SK-N-SH (cell line): Measurements from ENCODE around the gene TMPRSS9. TPM values are rescaled to one million over a fixed set of nuclear protein-coding genes. Genes with fewer than 3 reads are reported as not detected.
A peak's percentile ranks its signal among the peaks of the same experiment; 100 is the strongest.

Experiments used
- CTCF ChIA-PET: fragments of 300-600, 350-600 bp; formaldehyde crosslinking; extraction: SDS; loops from one replicate; lab custom pipeline; 2021; lab: Yijun Ruan, JAX
- POLR2A ChIA-PET: fragments of 350-600 bp; sonication (Branson Sonifier 250); formaldehyde crosslinking; extraction: SDS; loops from one replicate; lab custom pipeline; 2020; ENCODE audit warnings: antibody characterized with exemption, inconsistent platforms; lab: Yijun Ruan, JAX
- DNase-seq: peaks from one replicate; pipeline ENCODE4 v3.0.0; 2012
- H2AFZ ChIP-seq: fragments of 200-600 bp; sonication (generic); 2 replicates; pipeline ENCODE4 v1.8.1; 2016; ENCODE audit warnings: antibody characterized with exemption, mild to moderate bottlenecking, low read depth
- H3F3A ChIP-seq: fragments of 200-600 bp; sonication (generic); replicated peaks from 2 replicates; pipeline ENCODE3; 2016; ENCODE audit warnings: antibody characterized with exemption, mild to moderate bottlenecking; ENCODE audit not compliant: insufficient read depth
- H3K27ac ChIP-seq, 2 experiments: fragments of 200-500 bp in 1 of 2; fragments of 200-600 bp in 1 of 2; sonication (Bioruptor generic) in 1 of 2; sonication (generic), shearing (Covaris generic) in 1 of 2; 2 replicates each; pipeline versions ENCODE4 v1.5.1 to v1.6.1; 2014 to 2016; ENCODE audit warnings: low read depth in 2 of 2, inconsistent platforms in 1 of 2, low read length in 1 of 2, mild to moderate bottlenecking in 1 of 2, mixed read lengths in 1 of 2
- H3K27me3 ChIP-seq: fragments of 200-600 bp; sonication (generic), shearing (Covaris generic); 2 replicates; pipeline ENCODE4 v1.6.1; 2016; ENCODE audit warnings: mixed run types; ENCODE audit not compliant: insufficient read depth
- H3K36me3 ChIP-seq, 2 experiments: fragments of 200-500 bp in 1 of 2; fragments of 200-600 bp in 1 of 2; sonication (Bioruptor generic) in 1 of 2; sonication (generic) in 1 of 2; replicated peaks in 1 of 2; 2 replicates each; pipeline versions ENCODE3 to v1.5.1; 2014 to 2016; ENCODE audit warnings: low read length in 1 of 2, mild to moderate bottlenecking in 1 of 2; ENCODE audit not compliant: insufficient read depth in 2 of 2, control insufficient read depth in 1 of 2
- H3K4me1 ChIP-seq, 2 experiments: fragments of 200-500 bp in 1 of 2; fragments of 200-600 bp in 1 of 2; sonication (Bioruptor generic) in 1 of 2; sonication (generic), shearing (Covaris generic) in 1 of 2; 2 replicates each; pipeline versions ENCODE4 v1.5.1 to v1.6.1; 2014 to 2016; ENCODE audit warnings: low read depth in 1 of 2, low read length in 1 of 2, mixed run types in 1 of 2; ENCODE audit not compliant: insufficient read depth in 2 of 2, control insufficient read depth in 1 of 2
- H3K4me2 ChIP-seq: fragments of 200-600 bp; sonication (generic), shearing (Covaris generic); 2 replicates; pipeline ENCODE4 v1.6.1; 2017; ENCODE audit warnings: mixed run types
- H3K4me3 ChIP-seq, 2 experiments: fragments of 200-500 bp in 1 of 2; fragments of 200-600 bp in 1 of 2; sonication (Bioruptor generic) in 1 of 2; sonication (generic), shearing (Covaris generic) in 1 of 2; 2 replicates each; pipeline versions ENCODE4 v1.5.1 to v1.8.1; 2014 to 2016; ENCODE audit warnings: low read depth in 2 of 2, inconsistent platforms in 1 of 2, low read length in 1 of 2, mild to moderate bottlenecking in 1 of 2, mixed read lengths in 1 of 2, moderate library complexity in 1 of 2
- H3K79me2 ChIP-seq: fragments of 200-600 bp; sonication (generic); 2 replicates; pipeline ENCODE4 v1.8.1; 2017; ENCODE audit warnings: mild to moderate bottlenecking; ENCODE audit not compliant: insufficient read depth
- H3K9ac ChIP-seq: fragments of 200-600 bp; sonication (generic); 2 replicates; pipeline ENCODE4 v1.6.1; 2017; ENCODE audit warnings: mixed run types
- H3K9me2 ChIP-seq: fragments of 200-600 bp; sonication (generic); 2 replicates; pipeline ENCODE4 v1.6.1; 2017; ENCODE audit warnings: mixed run types
- H3K9me3 ChIP-seq: fragments of 200-600 bp; sonication (generic); 2 replicates; pipeline ENCODE4 v1.6.1; 2017; ENCODE audit warnings: mixed run types, mild to moderate bottlenecking, moderate library complexity
- H4K20me1 ChIP-seq: fragments of 200-600 bp; sonication (generic); 2 replicates; pipeline ENCODE4 v1.6.1; 2017; ENCODE audit warnings: mild to moderate bottlenecking, mixed run types; ENCODE audit not compliant: insufficient read depth
- CHD2 ChIP-seq: fragments of 150-350 bp; IDR thresholded peaks from 2 replicates; pipeline ENCODE4 v1.6.1; 2018; ENCODE audit warnings: low read length; ENCODE audit not compliant: partially characterized antibody
- CTCF ChIP-seq: fragments of 200-600 bp; sonication (generic); IDR thresholded peaks from 2 replicates; pipeline ENCODE4 v1.6.1; 2017; ENCODE audit warnings: antibody characterized with exemption, mild to moderate bottlenecking, moderate library complexity
- ELF1 ChIP-seq: IDR thresholded peaks from 2 replicates; pipeline ENCODE4 v1.4.0; 2012
- EP300 ChIP-seq, 2 experiments: IDR thresholded peaks; 2 replicates each; pipeline versions ENCODE4 v1.4.0 to v1.6.1; 2012; ENCODE audit warnings: borderline replicate concordance in 1 of 2, low read depth in 1 of 2, low read length in 1 of 2
- FOSL2 ChIP-seq: IDR thresholded peaks from 2 replicates; pipeline ENCODE4 v1.4.0; 2012; ENCODE audit warnings: low read depth, mild to moderate bottlenecking, moderate library complexity, borderline replicate concordance
- FOXJ3 ChIP-seq: sonication (generic); formaldehyde crosslinking; IDR thresholded peaks from 2 replicates; pipeline ENCODE4 v1.5.1; 2020; ENCODE audit warnings: mild to moderate bottlenecking, missing genetic modification reagents
- FOXM1 ChIP-seq: IDR thresholded peaks from 2 replicates; pipeline ENCODE4 v1.4.0; 2012; ENCODE audit warnings: low read depth, mild to moderate bottlenecking
- GABPA ChIP-seq: IDR thresholded peaks from 2 replicates; pipeline ENCODE4 v1.4.0; 2012; ENCODE audit warnings: low read depth, mild to moderate bottlenecking
- GATA2 ChIP-seq: sonication (generic); formaldehyde crosslinking; IDR thresholded peaks from 2 replicates; pipeline ENCODE4 v1.5.0; 2020; ENCODE audit warnings: mild to moderate bottlenecking, missing genetic modification reagents
- IRF3 ChIP-seq: fragments of 150-350 bp; IDR thresholded peaks from 2 replicates; pipeline ENCODE4 v1.6.1; 2016; ENCODE audit warnings: mild to moderate bottlenecking, low read depth, low read length
- JUND ChIP-seq: IDR thresholded peaks from 2 replicates; pipeline ENCODE4 v1.4.0; 2012
- MAX ChIP-seq: IDR thresholded peaks from 2 replicates; pipeline ENCODE4 v1.4.0; 2012; ENCODE audit warnings: low read depth
- MEF2A ChIP-seq: IDR thresholded peaks from 2 replicates; pipeline ENCODE4 v1.4.0; 2012; ENCODE audit warnings: low read depth, borderline replicate concordance
- NFIC ChIP-seq: IDR thresholded peaks from 2 replicates; pipeline ENCODE4 v1.4.0; 2012; ENCODE audit warnings: borderline replicate concordance
- NRF1 ChIP-seq: IDR thresholded peaks from 2 replicates; pipeline ENCODE4 v1.6.1; 2012; ENCODE audit warnings: low read depth, mild to moderate bottlenecking, low read length
- PBX3 ChIP-seq: IDR thresholded peaks from 2 replicates; pipeline ENCODE4; 2012
- POLR2AphosphoS5 ChIP-seq: IDR thresholded peaks from 2 replicates; pipeline ENCODE4 v1.6.1; 2012; ENCODE audit warnings: low read depth, low read length
- RAD21 ChIP-seq: IDR thresholded peaks from 2 replicates; pipeline ENCODE4 v1.6.1; 2012; ENCODE audit warnings: mild to moderate bottlenecking, low read length
- RCOR1 ChIP-seq: fragments of 150-350 bp; IDR thresholded peaks from 2 replicates; pipeline ENCODE4 v1.6.1; 2017; ENCODE audit warnings: antibody characterized with exemption, low read length
- RXRA ChIP-seq: IDR thresholded peaks from 2 replicates; pipeline ENCODE4 v1.4.0; 2012; ENCODE audit warnings: low read depth, mild to moderate bottlenecking, borderline replicate concordance
- SMC3 ChIP-seq: IDR thresholded peaks from 2 replicates; pipeline ENCODE4 v1.6.1; 2012; ENCODE audit warnings: low read depth, low read length, improper control_type of control experiment
- TEAD4 ChIP-seq: IDR thresholded peaks from 2 replicates; pipeline ENCODE4 v1.4.0; 2012; ENCODE audit warnings: mild to moderate bottlenecking, borderline replicate concordance; ENCODE audit not compliant: insufficient read depth
- USF2 ChIP-seq: fragments of 150-350 bp; IDR thresholded peaks from 2 replicates; pipeline ENCODE4 v1.6.1; 2017; ENCODE audit warnings: antibody characterized with exemption, low read length, low read depth, borderline replicate concordance
- WGBS: methylation state at CpG from one replicate; pipeline ENCODE4 v1.1.6; 2017; ENCODE audit warnings: low lambda C conversion rate; 5-methylcytosine and 5-hydroxymethylcytosine counted together
- polyA plus RNA-seq, 3 experiments: library from polyadenylated mRNA; depleted of rRNA; stranded (reverse); fragments of >200 nt; gene quantifications; 2 replicates each; pipeline ENCODE4 v1.2.3, GENCODE V29; 2012

Gene TMPRSS9
- polyA plus RNA-seq, 1 of the 3 experiments (the other 2 are of a cell fraction): not detected

GRCh38 chr19:2460245-2460644 lies 100.2 kb downstream of the TMPRSS9 start:
- Histone ChIP-seq H3K9me2 (no peaks in the 10 kb centered on the region), H3K4me1 (peaks cover 2 to 5% of the 10 kb centered on the region in 2 experiments; a peak in 2 of 4 replicates), H3F3A (peaks cover 33% of the 10 kb centered on the region), H2AFZ (no peak overlapping the region), H3K36me3 (no peaks in the 10 kb centered on the region), H3K27ac (no peak overlapping the region), H3K79me2 (peaks cover 25% of the 10 kb centered on the region), H3K9me3 (no peaks in the 10 kb centered on the region), H4K20me1 (peaks cover 7% of the 10 kb centered on the region; the same call in 1 of the 2 replicates), H3K27me3 (no peaks in the 10 kb centered on the region), H3K9ac (no peak overlapping the region), H3K4me3 (no peak overlapping the region), H3K4me2 (no peak overlapping the region)
- ChIA-PET CTCF (no interaction called here), POLR2A (no interaction called here)
- no peak for TF ChIP-seq GABPA
- no peak for TF ChIP-seq FOXJ3 (CRISPR knock-in tag)
- TF ChIP-seq GATA2 (CRISPR knock-in tag): no peak
- TF ChIP-seq RXRA: no peak
- TF ChIP-seq USF2: no peak
- TF ChIP-seq FOSL2: no peak
- TF ChIP-seq EP300 (IDR thresholded peaks at IDR 0.05; ENCODE audit: borderline replicate concordance in 1 of 2, low read depth in 1 of 2, low read length in 1 of 2): no peak
- TF ChIP-seq TEAD4: no peak
- no peak for DNase-seq
- WGBS: 78% methylated on average over 1 of the region's 1 CpG

GRCh38 chr19:2461751-2462634 lies 101.9 kb downstream of the TMPRSS9 start:
- Histone ChIP-seq H3K79me2 (peaks cover 10% of the 10 kb centered on the region), H3K27me3 (no peaks in the 10 kb centered on the region), H3F3A (peaks cover 33% of the 10 kb centered on the region), H2AFZ (peak overlapping the region; percentile 94), H4K20me1 (no peaks in the 10 kb centered on the region), H3K9me2 (no peaks in the 10 kb centered on the region), H3K9me3 (no peaks in the 10 kb centered on the region), H3K4me1 (no peaks in the 10 kb centered on the region; a peak in 2 of 4 replicates), H3K4me2 (peak overlapping the region; percentile 93), H3K4me3 (peak overlapping the region; percentile 54 to 75), H3K9ac (peak overlapping the region; percentile 78), H3K27ac (peak overlapping the region in 1 of 2 experiments; percentile 60; a peak in 3 of 4 replicates), H3K36me3 (no peaks in the 10 kb centered on the region)
- peak; percentile 92 for DNase-seq
- POLR2A ChIA-PET: no interaction called here
- CTCF ChIA-PET: interaction anchor here (0.5 to 21.1 kb wide), 4 partner anchors 12 to 174 kb away, joined by 3 to 309 read pairs (median 10); no protein-coding TSS in a partner anchor
- 11% methylated on average over 46 of the region's 62 CpGs for WGBS
- TF ChIP-seq MAX: peak; percentile 61; the same call in 1 of the 2 replicates
- TF ChIP-seq CTCF: peak; percentile 35
- TF ChIP-seq CHD2: peak; percentile 55
- no peak for TF ChIP-seq MEF2A
- no peak; the same call in 1 of the 2 replicates for TF ChIP-seq RXRA
- no peak for TF ChIP-seq RAD21
- no peak for TF ChIP-seq POLR2AphosphoS5
- TF ChIP-seq PBX3: peak; percentile 35; the same call in 1 of the 2 replicates
- peak; percentile 99 for TF ChIP-seq FOXM1
- no peak for TF ChIP-seq GATA2 (CRISPR knock-in tag)
- no peak for TF ChIP-seq IRF3
- TF ChIP-seq RCOR1: no peak
- no peak for TF ChIP-seq SMC3
- no peak; the same call in 1 of the 2 replicates for TF ChIP-seq NFIC
- TF ChIP-seq NRF1: peak; percentile 38; the same call in 1 of the 2 replicates
- no peak for TF ChIP-seq JUND
- peak; percentile 59 for TF ChIP-seq ELF1
